Upper lobe of right lung (tissue), 1 donor: Measurements from ENCODE around the gene SLC17A1. TPM values are rescaled to one million over a fixed set of nuclear protein-coding genes. Genes with fewer than 3 reads are reported as not detected.

Source experiments
- ATAC-seq: fragments of 200-7000 bp; cut with Tn5 transposase; one replicate; pipeline ENCODE4 v1.9.1; 2020; ENCODE audit warnings: mild to moderate bottlenecking, moderate library complexity
- DNase-seq: peaks from one replicate; pipeline ENCODE4 v3.0.0-alpha.2; 2020
- H3K27ac ChIP-seq: fragments of 200-600 bp; one replicate; pipeline ENCODE4 v1.8.0; 2022
- H3K27me3 ChIP-seq: fragments of 200-600 bp; one replicate; pipeline ENCODE4 v1.8.0; 2022; ENCODE audit warnings: mild to moderate bottlenecking
- H3K36me3 ChIP-seq: fragments of 200-600 bp; one replicate; pipeline ENCODE4 v1.8.0; 2022
- H3K4me1 ChIP-seq: fragments of 200-600 bp; one replicate; pipeline ENCODE4 v1.8.0; 2022
- H3K4me3 ChIP-seq: fragments of 200-600 bp; one replicate; pipeline ENCODE4 v1.8.0; 2022; ENCODE audit warnings: mild to moderate bottlenecking
- H3K9me3 ChIP-seq: fragments of 200-600 bp; one replicate; pipeline ENCODE4 v1.8.0; 2022
- intact Hi-C: fragments of 100-400 bp; cut with DNase I; formaldehyde crosslinking; loops from one replicate; pipeline ENCODE4 v1.11.0; 2022
- total RNA-seq: library from RNA; stranded (reverse); fragmentation: NEBNext Ultra II Directional; extraction: Animal tissue kit (Norgen Biotek cat#: 25700); gene quantifications from one replicate; pipeline ENCODE4 v1.2.1, GENCODE V29; 2021
- TF ChIP-seq, protein P1 (sequence below): fragments of 200-600 bp; IDR thresholded peaks from one replicate; pipeline ENCODE4 v1.8.0; 2022; ENCODE audit warnings: antibody characterized with exemption
- donor health status: DM: no; HTN: yes; CAD: no; lungs with severe emphysema.

The SLC17A1 gene
- total RNA-seq, 1 donor from 2014 or later = not detected

DNA sequence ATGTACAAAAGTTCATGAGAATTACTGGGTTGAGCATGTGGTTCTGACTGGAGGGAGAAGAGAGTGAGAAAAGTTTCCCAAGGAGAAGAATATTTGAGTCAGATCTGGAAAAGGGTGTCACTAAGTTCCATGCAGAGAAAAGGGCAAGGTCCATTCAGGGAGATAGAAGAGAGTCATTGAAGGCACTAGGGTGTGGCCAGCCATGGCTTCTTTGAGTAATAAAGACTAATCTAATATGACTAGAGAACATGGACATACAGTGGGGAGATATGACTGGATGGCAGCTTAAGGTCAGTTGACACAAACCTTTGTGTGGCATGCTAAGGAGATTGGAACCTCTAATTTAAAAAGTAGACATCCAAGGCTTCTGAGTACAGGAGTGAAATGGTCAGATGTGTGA is 88.0 kb downstream of the SLC17A1 start:
- H3K9me3 ChIP-seq = no peaks in the 10 kb centered on the region
- no peaks in the 10 kb centered on the region for H3K36me3 ChIP-seq
- no peak overlapping the region for H3K4me3 ChIP-seq
- H3K27me3 ChIP-seq = no peaks in the 10 kb centered on the region
- no peaks in the 10 kb centered on the region for H3K4me1 ChIP-seq
- intact Hi-C loops = no loop called here
- TF ChIP-seq, protein P1, sequence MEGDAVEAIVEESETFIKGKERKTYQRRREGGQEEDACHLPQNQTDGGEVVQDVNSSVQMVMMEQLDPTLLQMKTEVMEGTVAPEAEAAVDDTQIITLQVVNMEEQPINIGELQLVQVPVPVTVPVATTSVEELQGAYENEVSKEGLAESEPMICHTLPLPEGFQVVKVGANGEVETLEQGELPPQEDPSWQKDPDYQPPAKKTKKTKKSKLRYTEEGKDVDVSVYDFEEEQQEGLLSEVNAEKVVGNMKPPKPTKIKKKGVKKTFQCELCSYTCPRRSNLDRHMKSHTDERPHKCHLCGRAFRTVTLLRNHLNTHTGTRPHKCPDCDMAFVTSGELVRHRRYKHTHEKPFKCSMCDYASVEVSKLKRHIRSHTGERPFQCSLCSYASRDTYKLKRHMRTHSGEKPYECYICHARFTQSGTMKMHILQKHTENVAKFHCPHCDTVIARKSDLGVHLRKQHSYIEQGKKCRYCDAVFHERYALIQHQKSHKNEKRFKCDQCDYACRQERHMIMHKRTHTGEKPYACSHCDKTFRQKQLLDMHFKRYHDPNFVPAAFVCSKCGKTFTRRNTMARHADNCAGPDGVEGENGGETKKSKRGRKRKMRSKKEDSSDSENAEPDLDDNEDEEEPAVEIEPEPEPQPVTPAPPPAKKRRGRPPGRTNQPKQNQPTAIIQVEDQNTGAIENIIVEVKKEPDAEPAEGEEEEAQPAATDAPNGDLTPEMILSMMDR = no peak
- ATAC-seq (no peak), DNase-seq (no peak)
- H3K27ac ChIP-seq = no peak overlapping the region

DNA sequence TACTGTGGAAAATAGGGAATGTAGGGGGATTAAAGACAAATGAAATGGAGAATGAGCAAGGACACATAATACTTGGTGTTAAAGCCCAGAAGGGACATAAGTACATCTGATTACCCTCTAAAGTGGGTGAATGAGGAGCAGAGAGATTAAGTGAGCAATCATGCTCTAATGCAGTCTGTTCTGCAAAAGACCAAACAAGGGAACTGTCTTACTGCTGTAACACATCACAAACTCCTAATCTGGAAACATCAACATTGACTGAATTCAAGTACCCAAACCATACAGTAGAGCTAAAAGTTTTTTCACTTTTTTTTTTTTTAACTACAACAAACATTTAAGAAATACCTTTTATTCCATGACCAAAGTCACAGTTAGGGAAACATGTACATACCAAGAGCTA is 96.6 kb downstream of the SLC17A1 start:
- Histone ChIP-seq H3K4me3 (no peak overlapping the region), H3K27me3 (peaks cover 21% of the 10 kb centered on the region), H3K4me1 (no peaks in the 10 kb centered on the region), H3K9me3 (no peaks in the 10 kb centered on the region), H3K36me3 (no peaks in the 10 kb centered on the region), H3K27ac (no peak overlapping the region)
- intact Hi-C loops = no loop called here
- DNase-seq (no peak), ATAC-seq (no peak)
- TF ChIP-seq, protein P1 = no peak

Other genes with a start within 250 kb of the SLC17A1 start
- gene SCGN, start 179.8 kb downstream of the SLC17A1 start, total RNA-seq = not detected
- not detected for gene SLC17A4, start 77.3 kb downstream of the SLC17A1 start, total RNA-seq
- gene SLC17A3, start 42.2 kb upstream of the SLC17A1 start, total RNA-seq = not detected
- gene SLC17A2, start 98.6 kb upstream of the SLC17A1 start, total RNA-seq = not detected
- 18.0 TPM for gene TRIM38, start 130.8 kb upstream of the SLC17A1 start, total RNA-seq